ENCODE results near the gene TAS2R43.
"Not testable (repeated sequence)": the region's sequence is repeated elsewhere in the genome, so short reads cannot be mapped to it uniquely, and the experiment has no call there.

TAS2R43 gene

DNA sequence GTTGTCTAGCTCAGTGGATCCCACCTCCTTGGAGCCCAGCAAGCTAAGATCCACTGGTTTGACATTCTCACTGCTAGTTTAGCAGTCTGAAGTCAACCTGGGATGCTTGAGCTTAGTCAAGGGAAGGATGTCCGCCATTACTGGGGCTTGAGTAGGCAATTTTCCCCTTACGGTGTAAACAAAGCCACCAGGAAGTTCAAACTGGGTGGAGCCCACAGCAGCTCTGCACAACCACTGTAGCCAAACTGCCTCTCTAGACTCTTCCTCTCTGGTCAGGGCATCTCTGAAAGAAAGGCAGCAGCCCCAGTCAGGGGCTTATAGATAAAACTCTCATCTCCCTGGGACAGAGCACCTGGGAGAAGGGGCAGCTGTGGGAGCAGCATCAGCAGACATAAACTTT lies 16.7 kb upstream of the TAS2R43 start:
- TF ChIP-seq, protein P1, sequence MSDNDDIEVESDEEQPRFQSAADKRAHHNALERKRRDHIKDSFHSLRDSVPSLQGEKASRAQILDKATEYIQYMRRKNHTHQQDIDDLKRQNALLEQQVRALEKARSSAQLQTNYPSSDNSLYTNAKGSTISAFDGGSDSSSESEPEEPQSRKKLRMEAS (IDR thresholded peaks at IDR 0.05; ENCODE audit: low read depth, low read length): no peak
- TF ChIP-seq POLR2A (IDR thresholded peaks at IDR 0.05; ENCODE audit: extremely low read depth, insufficient read length) (no peak), MYC (IDR thresholded peaks at IDR 0.05; ENCODE audit: low read depth, low read length) (no peak)
- TF ChIP-seq, protein P2, sequence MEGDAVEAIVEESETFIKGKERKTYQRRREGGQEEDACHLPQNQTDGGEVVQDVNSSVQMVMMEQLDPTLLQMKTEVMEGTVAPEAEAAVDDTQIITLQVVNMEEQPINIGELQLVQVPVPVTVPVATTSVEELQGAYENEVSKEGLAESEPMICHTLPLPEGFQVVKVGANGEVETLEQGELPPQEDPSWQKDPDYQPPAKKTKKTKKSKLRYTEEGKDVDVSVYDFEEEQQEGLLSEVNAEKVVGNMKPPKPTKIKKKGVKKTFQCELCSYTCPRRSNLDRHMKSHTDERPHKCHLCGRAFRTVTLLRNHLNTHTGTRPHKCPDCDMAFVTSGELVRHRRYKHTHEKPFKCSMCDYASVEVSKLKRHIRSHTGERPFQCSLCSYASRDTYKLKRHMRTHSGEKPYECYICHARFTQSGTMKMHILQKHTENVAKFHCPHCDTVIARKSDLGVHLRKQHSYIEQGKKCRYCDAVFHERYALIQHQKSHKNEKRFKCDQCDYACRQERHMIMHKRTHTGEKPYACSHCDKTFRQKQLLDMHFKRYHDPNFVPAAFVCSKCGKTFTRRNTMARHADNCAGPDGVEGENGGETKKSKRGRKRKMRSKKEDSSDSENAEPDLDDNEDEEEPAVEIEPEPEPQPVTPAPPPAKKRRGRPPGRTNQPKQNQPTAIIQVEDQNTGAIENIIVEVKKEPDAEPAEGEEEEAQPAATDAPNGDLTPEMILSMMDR (IDR thresholded peaks at IDR 0.05; ENCODE audit: low read depth, low read length): no peak
- DNase-seq (ENCODE audit: low read depth): no peak
- no peak overlapping the region for H3K4me3 ChIP-seq (ENCODE audit: low read depth, low read length)

- no peak overlapping the region for H3K4me3 ChIP-seq (ENCODE audit: low read depth, low read length)
- no peak for DNase-seq (ENCODE audit: low read depth)
- TF ChIP-seq, protein P2 (IDR thresholded peaks at IDR 0.05; ENCODE audit: low read depth, low read length): no peak
- TF ChIP-seq POLR2A (IDR thresholded peaks at IDR 0.05; ENCODE audit: extremely low read depth, insufficient read length): no peak
- TF ChIP-seq, protein P1 (IDR thresholded peaks at IDR 0.05; ENCODE audit: low read depth, low read length): no peak
- TF ChIP-seq MYC (IDR thresholded peaks at IDR 0.05; ENCODE audit: low read depth, low read length): no peak
Observed at GRCh38 chr12:11107719-11108118, 15.6 kb upstream of the TAS2R43 start.

DNA sequence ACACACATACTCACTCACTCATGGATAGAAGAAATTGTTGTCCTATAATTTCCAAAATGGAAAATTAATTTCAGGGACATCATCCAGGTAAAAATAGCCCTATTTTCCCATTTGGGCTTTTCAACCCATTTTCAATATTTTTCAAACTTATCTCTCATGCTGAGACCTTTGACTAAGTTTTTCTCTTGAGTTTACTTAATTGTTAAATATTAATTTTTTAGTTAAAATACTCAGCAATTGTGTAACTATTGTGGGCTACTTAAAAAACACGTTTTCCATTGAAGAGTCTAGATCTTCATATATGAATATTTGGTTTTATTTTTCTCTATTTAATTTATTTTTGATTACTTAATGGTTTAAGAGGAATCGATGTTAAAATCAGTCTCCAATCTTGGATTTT lies 14.2 kb upstream of the TAS2R43 start:
- TF ChIP-seq POLR2A (IDR thresholded peaks at IDR 0.05; ENCODE audit: extremely low read depth, insufficient read length): no peak
- TF ChIP-seq, protein P1 (IDR thresholded peaks at IDR 0.05; ENCODE audit: low read depth, low read length): no peak
- TF ChIP-seq, protein P2 (IDR thresholded peaks at IDR 0.05; ENCODE audit: low read depth, low read length): no peak
- TF ChIP-seq MYC (IDR thresholded peaks at IDR 0.05; ENCODE audit: low read depth, low read length): no peak
- no peak overlapping the region for H3K4me3 ChIP-seq (ENCODE audit: low read depth, low read length)
- DNase-seq (ENCODE audit: low read depth): no peak

- TF ChIP-seq POLR2A (IDR thresholded peaks at IDR 0.05; ENCODE audit: extremely low read depth, insufficient read length) (no peak), MYC (IDR thresholded peaks at IDR 0.05; ENCODE audit: low read depth, low read length) (no peak)
- TF ChIP-seq, protein P2 (IDR thresholded peaks at IDR 0.05; ENCODE audit: low read depth, low read length): no peak
- TF ChIP-seq, protein P1 (IDR thresholded peaks at IDR 0.05; ENCODE audit: low read depth, low read length): no peak
- no peak overlapping the region for H3K4me3 ChIP-seq (ENCODE audit: low read depth, low read length)
- no peak for DNase-seq (ENCODE audit: low read depth)
Observed at GRCh38 chr12:11105546-11105945, 13.4 kb upstream of the TAS2R43 start.

GRCh38 chr12:11094910-11095309 lies 2.8 kb upstream of the TAS2R43 start:
- DNase-seq (ENCODE audit: low read depth); H3K4me3 ChIP-seq (ENCODE audit: low read depth, low read length): not testable (repeated sequence)

- TF ChIP-seq POLR2A (IDR thresholded peaks at IDR 0.05; ENCODE audit: extremely low read depth, insufficient read length) (no peak), MYC (IDR thresholded peaks at IDR 0.05; ENCODE audit: low read depth, low read length) (no peak)
- TF ChIP-seq, protein P1 (IDR thresholded peaks at IDR 0.05; ENCODE audit: low read depth, low read length): no peak
- TF ChIP-seq, protein P2 (IDR thresholded peaks at IDR 0.05; ENCODE audit: low read depth, low read length): no peak
- no peak for DNase-seq (ENCODE audit: low read depth)
- no peak overlapping the region for H3K4me3 ChIP-seq (ENCODE audit: low read depth, low read length)
Observed at GRCh38 chr12:11089246-11089645, 2.9 kb downstream of the TAS2R43 start.
